Suprapubic skin (tissue), 4 donors: Measurements from ENCODE around the gene IP6K1.

Source experiments
- CTCF ChIP-seq, 2 donors: fragments of 200-600 bp in 1 of 2; fragments of 450-650 bp in 1 of 2; sonication (generic) in 1 of 2; IDR thresholded peaks; one replicate each; pipeline ENCODE4 v1.5.1; 2016 to 2019; ENCODE audit warnings: antibody characterized with exemption in 2 of 2, mild to moderate bottlenecking in 1 of 2, moderate library complexity in 1 of 2
- POLR2A ChIP-seq, 2 donors: fragments of 450-650 bp; IDR thresholded peaks; one replicate each; pipeline ENCODE4 v1.6.1; 2017; ENCODE audit warnings: antibody characterized with exemption in 2 of 2, mild to moderate bottlenecking in 2 of 2, moderate library complexity in 2 of 2
- POLR2AphosphoS5 ChIP-seq, 3 donors: sonication (generic); formaldehyde crosslinking; IDR thresholded peaks; one replicate each; pipeline ENCODE4 v1.6.1; 2017; ENCODE audit warnings: antibody characterized with exemption in 3 of 3

GRCh38 chr3:49734752-49735151, 51.6 kb downstream of the IP6K1 start:
- TF ChIP-seq CTCF (IDR thresholded peaks at IDR 0.05) (no peak), POLR2AphosphoS5 (IDR thresholded peaks at IDR 0.05) (no peak), POLR2A (IDR thresholded peaks at IDR 0.05) (no peak)
